Neural crest cell (in vitro differentiated cells): Measurements from ENCODE around the gene CDC123. TPM values are rescaled to one million over a fixed set of nuclear protein-coding genes. Genes with fewer than 3 reads are reported as not detected.

Experiments used
- DNase-seq: peaks from one replicate; pipeline ENCODE4 v3.0.0; 2021; ENCODE audit warnings: low read depth, mixed read lengths, low spot score
- H3K27ac Mint-ChIP-seq: one replicate; pipeline ENCODE4 v1.8.0; 2021; ENCODE audit warnings: mild to moderate bottlenecking, mixed read lengths; ENCODE audit not compliant: unreplicated experiment
- H3K27me3 Mint-ChIP-seq: 2 replicates; pipeline ENCODE4 v1.8.0; 2021; ENCODE audit warnings: low read depth, mild to moderate bottlenecking, mixed read lengths
- H3K36me3 Mint-ChIP-seq: 2 replicates; pipeline ENCODE4 v1.8.0; 2021; ENCODE audit warnings: low read depth, mild to moderate bottlenecking, mixed read lengths
- H3K4me1 Mint-ChIP-seq: 2 replicates; pipeline ENCODE4 v1.8.0; 2021; ENCODE audit warnings: mixed read lengths
- H3K4me3 Mint-ChIP-seq: one replicate; pipeline ENCODE4 v1.8.0; 2021; ENCODE audit warnings: mild to moderate bottlenecking, mixed read lengths
- H3K9me3 Mint-ChIP-seq: 2 replicates; pipeline ENCODE4 v1.8.0; 2021; ENCODE audit warnings: mixed read lengths
- CTCF ChIP-seq: fragments of 200-600 bp; sonication (generic); conservative IDR thresholded peaks from 2 replicates; pipeline ENCODE4 v1.5.0; 2021; ENCODE audit warnings: antibody characterized with exemption, mild to moderate bottlenecking
- total RNA-seq: library from RNA; stranded (reverse); gene quantifications from 2 replicates; pipeline ENCODE4 v1.2.1, GENCODE V29; 2021

CDC123 gene
- total RNA-seq, 1 donor from 2014 or later, result 111 TPM

GRCh38 chr10:12251581-12251980, 55.6 kb downstream of the CDC123 start:
- Mint-ChIP-seq H3K9me3 (no peaks in the 10 kb centered on the region), H3K4me3 (no peak overlapping the region), H3K4me1 (peaks cover 4% of the 10 kb centered on the region), H3K27me3 (no peaks in the 10 kb centered on the region), H3K36me3 (peaks cover 7% of the 10 kb centered on the region), H3K27ac (no peak overlapping the region)
- TF ChIP-seq CTCF, result no peak
- no peak for DNase-seq

GRCh38 chr10:12252882-12253546, 57.0 kb downstream of the CDC123 start:
- Mint-ChIP-seq H3K27ac (no peak overlapping the region), H3K4me1 (peaks cover 4% of the 10 kb centered on the region), H3K36me3 (peaks cover 2% of the 10 kb centered on the region), H3K4me3 (no peak overlapping the region), H3K9me3 (no peaks in the 10 kb centered on the region), H3K27me3 (no peaks in the 10 kb centered on the region)
- peak; percentile 60 for TF ChIP-seq CTCF
- no peak for DNase-seq

GRCh38 chr10:12255048-12255447, 59.1 kb downstream of the CDC123 start:
- H3K27ac Mint-ChIP-seq, result no peak overlapping the region

GRCh38 chr10:12259988-12260387, 64.0 kb downstream of the CDC123 start:
- Mint-ChIP-seq H3K36me3 (no peaks in the 10 kb centered on the region), H3K27ac (no peak overlapping the region), H3K4me3 (no peak overlapping the region), H3K9me3 (no peaks in the 10 kb centered on the region), H3K27me3 (no peaks in the 10 kb centered on the region), H3K4me1 (peaks cover 7% of the 10 kb centered on the region)
- TF ChIP-seq CTCF, result no peak
- no peak for DNase-seq

More at GRCh38 chr10:12255048-12255447, 59.1 kb downstream of the CDC123 start:
- TF ChIP-seq CTCF, result no peak
- Mint-ChIP-seq H3K27me3 (no peaks in the 10 kb centered on the region), H3K9me3 (no peaks in the 10 kb centered on the region), H3K4me3 (no peak overlapping the region), H3K4me1 (peaks cover 4% of the 10 kb centered on the region), H3K36me3 (peaks cover 2% of the 10 kb centered on the region)
- no peak for DNase-seq

- Mint-ChIP-seq H3K36me3 (no peaks in the 10 kb centered on the region), H3K9me3 (no peaks in the 10 kb centered on the region), H3K4me3 (no peak overlapping the region), H3K4me1 (peaks cover 7% of the 10 kb centered on the region), H3K27ac (no peak overlapping the region), H3K27me3 (no peaks in the 10 kb centered on the region)
- DNase-seq, result no peak
- TF ChIP-seq CTCF, result no peak
Observed at GRCh38 chr10:12262278-12262981, 66.4 kb downstream of the CDC123 start.
